ENCODE results near the gene HTR3A. TPM values are rescaled to one million over a fixed set of nuclear protein-coding genes. Genes with fewer than 3 reads are reported as not detected.

HTR3A gene
- total RNA-seq, result not detected in 2 replicates

GRCh38 chr11:113974741-113975470 lies at the start of gene HTR3A:
Gene HTR3A, plus strand, starts transcription at chr11:113975108. Its CDS starts 218 bp downstream, at chr11:113975326.

Other genes starting within 250 kb of the HTR3A start
- 11.6 and 14.8 TPM in 2 replicates for gene ZW10, start 201.4 kb upstream of the HTR3A start, total RNA-seq
- gene CLDN25, start 195.3 kb upstream of the HTR3A start, total RNA-seq, result not detected in 2 replicates
- gene USP28, start 99.5 kb upstream of the HTR3A start, total RNA-seq, result 19.3 and 19.5 TPM in 2 replicates
- not detected in 2 replicates for gene HTR3B, start 70.3 kb upstream of the HTR3A start, total RNA-seq
- gene ZBTB16, start 84.6 kb downstream of the HTR3A start, total RNA-seq, result under 0.01 and 0.34 TPM in 2 replicates